Adrenal gland (tissue), 5 donors: Measurements from ENCODE around the gene TOMT.

Experiments used
- POLR2A ChIP-seq, 2 donors: fragments of 450-650 bp; IDR thresholded peaks; one replicate each; pipeline ENCODE4 v1.6.1; 2017; ENCODE audit warnings: antibody characterized with exemption in 2 of 2, mild to moderate bottlenecking in 2 of 2, moderate library complexity in 1 of 2
- TF ChIP-seq, protein P1 (sequence below), 6 experiments: fragments of 450-650 bp in 4 of 6; fragments of 200-600 bp in 2 of 6; sonication (generic) in 1 of 6; IDR thresholded peaks; 1 replicate in 5 of 6; 2 replicates in 1 of 6; pipeline versions ENCODE4 v1.5.1 to v1.8.0; 2016 to 2021; ENCODE audit warnings: antibody characterized with exemption in 6 of 6, mild to moderate bottlenecking in 2 of 6, moderate library complexity in 1 of 6
- donor health status: DM: no; HTN: no; CAD: no.

DNA sequence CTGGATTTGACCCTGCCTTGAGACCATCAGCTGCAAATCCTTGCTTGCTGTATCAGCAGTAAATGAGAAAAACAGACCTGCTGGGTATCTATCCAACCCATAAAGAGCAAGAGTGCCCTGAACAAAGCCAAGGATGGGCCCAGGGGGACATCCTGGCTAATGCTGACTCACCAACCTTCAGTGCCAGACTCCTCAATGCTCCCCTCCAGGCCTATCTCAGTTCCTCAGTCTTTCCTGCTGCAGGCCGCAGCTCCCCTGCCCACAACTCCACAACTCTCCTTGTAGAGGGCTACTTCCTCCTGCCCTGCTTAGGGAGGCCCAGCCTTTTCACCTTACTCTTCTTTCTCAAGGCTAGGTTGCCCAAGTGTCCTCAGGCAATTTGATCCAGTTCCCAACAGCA lies 5.3 kb upstream of the TOMT start:
- TF ChIP-seq, protein P1, sequence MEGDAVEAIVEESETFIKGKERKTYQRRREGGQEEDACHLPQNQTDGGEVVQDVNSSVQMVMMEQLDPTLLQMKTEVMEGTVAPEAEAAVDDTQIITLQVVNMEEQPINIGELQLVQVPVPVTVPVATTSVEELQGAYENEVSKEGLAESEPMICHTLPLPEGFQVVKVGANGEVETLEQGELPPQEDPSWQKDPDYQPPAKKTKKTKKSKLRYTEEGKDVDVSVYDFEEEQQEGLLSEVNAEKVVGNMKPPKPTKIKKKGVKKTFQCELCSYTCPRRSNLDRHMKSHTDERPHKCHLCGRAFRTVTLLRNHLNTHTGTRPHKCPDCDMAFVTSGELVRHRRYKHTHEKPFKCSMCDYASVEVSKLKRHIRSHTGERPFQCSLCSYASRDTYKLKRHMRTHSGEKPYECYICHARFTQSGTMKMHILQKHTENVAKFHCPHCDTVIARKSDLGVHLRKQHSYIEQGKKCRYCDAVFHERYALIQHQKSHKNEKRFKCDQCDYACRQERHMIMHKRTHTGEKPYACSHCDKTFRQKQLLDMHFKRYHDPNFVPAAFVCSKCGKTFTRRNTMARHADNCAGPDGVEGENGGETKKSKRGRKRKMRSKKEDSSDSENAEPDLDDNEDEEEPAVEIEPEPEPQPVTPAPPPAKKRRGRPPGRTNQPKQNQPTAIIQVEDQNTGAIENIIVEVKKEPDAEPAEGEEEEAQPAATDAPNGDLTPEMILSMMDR (IDR thresholded peaks at IDR 0.05), result no peak
- no peak for TF ChIP-seq POLR2A (IDR thresholded peaks at IDR 0.05)
